BJ (cell line): ENCODE measurements around the gene C3. TPM values are rescaled to one million over a fixed set of nuclear protein-coding genes. Genes with fewer than 3 reads are reported as not detected.

Experiments
- CTCF ChIA-PET: fragments of 350-600 bp; formaldehyde crosslinking; extraction: SDS; loops from one replicate; lab custom pipeline; 2021; ENCODE audit warnings: antibody characterized with exemption, inconsistent platforms; lab: Yijun Ruan, JAX
- POLR2A ChIA-PET: fragments of 300-600 bp; sonication (Branson Sonifier 250); formaldehyde crosslinking; extraction: SDS; loops from one replicate; lab custom pipeline; 2021; ENCODE audit warnings: antibody characterized with exemption; lab: Charles Lee
- DNase-seq: peaks from one replicate; pipeline ENCODE4 v3.0.0-alpha.2; 2011; ENCODE audit warnings: low read depth
- H3K27me3 ChIP-seq: 2 replicates; pipeline ENCODE4 v1.6.0; 2011; ENCODE audit warnings: low read length; ENCODE audit not compliant: control insufficient read depth, insufficient read depth
- H3K36me3 ChIP-seq: 2 replicates; pipeline ENCODE4 v1.5.1; 2011; ENCODE audit warnings: low read length; ENCODE audit not compliant: control insufficient read depth, insufficient read depth
- H3K4me3 ChIP-seq: 2 replicates; pipeline ENCODE4 v1.5.1; 2011; ENCODE audit warnings: low read depth, mild to moderate bottlenecking, control low read depth, low read length
- polyA plus RNA-seq: library from polyadenylated mRNA; depleted of rRNA; stranded (reverse); fragments of >200 nt; gene quantifications from 2 replicates; pipeline ENCODE4 v1.2.3, GENCODE V29; 2011
- TF ChIP-seq, protein P1 (sequence below): IDR thresholded peaks from 2 replicates; pipeline ENCODE4 v1.5.1; 2011; ENCODE audit warnings: low read depth, mild to moderate bottlenecking, control low read depth, inconsistent platforms, low read length, moderate library complexity; ENCODE audit not compliant: insufficient read depth

The C3 gene
- polyA plus RNA-seq, 1 experiment, result 14.7 TPM

DNA sequence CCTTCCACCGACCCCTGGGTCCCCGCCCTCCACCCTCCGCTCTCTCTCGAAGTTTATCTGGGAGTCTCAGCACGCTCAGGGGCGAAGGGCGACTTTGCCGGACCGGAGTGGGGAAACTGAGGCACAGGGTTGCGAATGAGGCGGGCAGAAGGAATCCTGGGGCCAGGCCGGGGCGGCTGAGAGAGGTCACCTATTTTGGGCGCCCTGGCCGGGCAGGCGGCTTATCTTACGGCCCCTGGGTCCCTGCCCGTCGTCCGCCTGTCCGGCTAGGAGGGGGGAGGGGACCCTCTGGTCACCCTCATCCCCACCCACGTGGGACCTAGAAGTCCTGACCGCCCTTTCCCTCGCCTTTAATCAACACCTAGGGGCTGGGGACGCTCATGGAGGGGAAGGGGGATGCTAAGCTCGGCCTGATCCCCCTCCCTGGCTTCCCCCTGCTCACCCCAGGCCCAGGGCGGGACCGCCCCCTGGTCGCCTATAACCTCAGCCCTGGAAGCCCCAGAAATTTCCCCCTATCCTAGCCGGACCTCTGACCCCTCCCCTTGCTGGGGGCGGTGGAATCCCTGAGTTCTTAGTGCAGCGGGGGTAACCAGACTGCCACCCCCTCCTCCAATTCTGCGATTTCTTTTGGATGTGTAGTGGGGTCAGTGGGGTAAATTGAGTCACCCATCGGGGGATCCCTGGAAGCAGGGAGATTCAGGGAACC is 19.6 kb upstream of the C3 start:
- POLR2A ChIA-PET, result no interaction called here
- TF ChIP-seq, protein P1, sequence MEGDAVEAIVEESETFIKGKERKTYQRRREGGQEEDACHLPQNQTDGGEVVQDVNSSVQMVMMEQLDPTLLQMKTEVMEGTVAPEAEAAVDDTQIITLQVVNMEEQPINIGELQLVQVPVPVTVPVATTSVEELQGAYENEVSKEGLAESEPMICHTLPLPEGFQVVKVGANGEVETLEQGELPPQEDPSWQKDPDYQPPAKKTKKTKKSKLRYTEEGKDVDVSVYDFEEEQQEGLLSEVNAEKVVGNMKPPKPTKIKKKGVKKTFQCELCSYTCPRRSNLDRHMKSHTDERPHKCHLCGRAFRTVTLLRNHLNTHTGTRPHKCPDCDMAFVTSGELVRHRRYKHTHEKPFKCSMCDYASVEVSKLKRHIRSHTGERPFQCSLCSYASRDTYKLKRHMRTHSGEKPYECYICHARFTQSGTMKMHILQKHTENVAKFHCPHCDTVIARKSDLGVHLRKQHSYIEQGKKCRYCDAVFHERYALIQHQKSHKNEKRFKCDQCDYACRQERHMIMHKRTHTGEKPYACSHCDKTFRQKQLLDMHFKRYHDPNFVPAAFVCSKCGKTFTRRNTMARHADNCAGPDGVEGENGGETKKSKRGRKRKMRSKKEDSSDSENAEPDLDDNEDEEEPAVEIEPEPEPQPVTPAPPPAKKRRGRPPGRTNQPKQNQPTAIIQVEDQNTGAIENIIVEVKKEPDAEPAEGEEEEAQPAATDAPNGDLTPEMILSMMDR, result no peak
- CTCF ChIA-PET, result interaction anchor here (6.6 kb wide), 1 partner anchor 123 kb away, joined by 51 read pairs; no protein-coding TSS in a partner anchor
- no peak for DNase-seq
- H3K4me3 ChIP-seq, result peak overlapping the region; percentile 83
- peaks cover 7% of the 10 kb centered on the region for H3K36me3 ChIP-seq
- no peaks in the 10 kb centered on the region for H3K27me3 ChIP-seq

DNA sequence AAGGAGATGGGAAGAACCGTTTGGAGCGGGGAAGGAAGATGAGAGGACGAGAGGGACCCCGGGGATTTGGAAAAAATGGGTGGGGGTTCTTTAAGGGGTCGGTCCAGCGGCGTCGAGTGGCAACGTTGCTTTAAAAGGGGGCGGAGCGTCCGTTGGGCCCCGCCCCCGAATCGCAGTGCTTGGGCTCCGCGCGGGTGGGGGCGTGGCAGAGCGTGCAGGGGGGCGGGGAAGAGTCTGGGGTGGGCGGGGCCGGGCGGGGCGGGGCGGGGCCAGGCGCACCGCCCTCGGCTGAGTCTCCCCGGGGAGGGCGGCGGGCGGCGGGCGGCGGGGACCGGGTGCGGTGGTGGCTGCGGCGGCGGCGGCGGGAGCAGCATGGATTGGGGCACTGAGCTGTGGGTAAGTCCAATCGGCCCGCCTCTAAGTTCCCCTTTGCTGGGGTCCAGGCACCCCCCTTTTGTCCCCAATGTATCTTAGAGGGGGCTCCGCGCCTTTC is 19.0 kb upstream of the C3 start, which contains the start of gene TRIP10:
TRIP10 (plus strand) TSS at position 291 of the 493 bp plus-strand sequence; CDS start at position 373, 82 bp downstream.
- no peaks in the 10 kb centered on the region for H3K27me3 ChIP-seq
- H3K4me3 ChIP-seq, result peak within 1 kb of the TSS; percentile 83
- ChIA-PET CTCF (interaction anchor here (1.4 to 6.6 kb wide), 3 partner anchors 124 to 223 kb away, joined by 3 to 51 read pairs (median 3); no protein-coding TSS in a partner anchor), POLR2A (no interaction called here)
- H3K36me3 ChIP-seq, result peaks cover 5% of the 10 kb centered on the region; the same call in 1 of the 2 replicates
- TF ChIP-seq, protein P1, result no peak
- no peak for DNase-seq

DNA sequence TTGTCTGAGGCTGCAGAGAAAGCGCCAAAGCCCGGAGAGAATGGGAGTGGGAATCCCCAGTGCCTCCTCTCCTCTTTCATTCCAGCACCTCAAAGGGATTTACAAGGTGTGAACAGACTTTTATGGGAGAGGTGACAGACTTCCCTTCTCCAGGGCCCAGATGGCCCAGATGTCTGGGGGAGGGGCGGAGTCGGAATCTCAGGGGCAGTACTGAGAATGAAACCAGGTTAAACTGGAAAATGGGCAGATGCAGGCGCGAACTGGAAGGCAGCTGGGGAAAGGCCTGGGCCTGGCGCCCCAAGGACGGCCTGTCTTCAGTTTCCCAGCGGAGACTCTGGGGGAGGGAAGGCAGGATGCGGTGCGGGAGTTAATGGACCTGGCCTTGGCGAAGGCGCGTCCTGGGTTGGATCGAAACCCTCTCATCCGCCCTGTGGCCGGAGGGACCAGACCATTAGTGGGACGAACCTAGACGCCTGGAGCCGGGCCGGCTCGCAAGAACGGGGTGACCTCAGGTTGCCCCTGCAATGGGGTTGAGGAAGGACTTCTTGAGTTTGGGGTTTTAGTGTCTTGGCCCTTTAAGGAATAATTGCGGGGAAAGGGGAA is 18.4 kb upstream of the C3 start:
- ChIA-PET POLR2A (no interaction called here), CTCF (interaction anchor here (1.0 to 6.6 kb wide), 9 partner anchors 14 to 223 kb away, joined by 3 to 51 read pairs (median 3); no protein-coding TSS in a partner anchor)
- H3K27me3 ChIP-seq, result no peaks in the 10 kb centered on the region
- TF ChIP-seq, protein P1, result no peak
- peaks cover 6% of the 10 kb centered on the region for H3K36me3 ChIP-seq
- H3K4me3 ChIP-seq, result peak overlapping the region; percentile 30
- DNase-seq, result no peak

DNA sequence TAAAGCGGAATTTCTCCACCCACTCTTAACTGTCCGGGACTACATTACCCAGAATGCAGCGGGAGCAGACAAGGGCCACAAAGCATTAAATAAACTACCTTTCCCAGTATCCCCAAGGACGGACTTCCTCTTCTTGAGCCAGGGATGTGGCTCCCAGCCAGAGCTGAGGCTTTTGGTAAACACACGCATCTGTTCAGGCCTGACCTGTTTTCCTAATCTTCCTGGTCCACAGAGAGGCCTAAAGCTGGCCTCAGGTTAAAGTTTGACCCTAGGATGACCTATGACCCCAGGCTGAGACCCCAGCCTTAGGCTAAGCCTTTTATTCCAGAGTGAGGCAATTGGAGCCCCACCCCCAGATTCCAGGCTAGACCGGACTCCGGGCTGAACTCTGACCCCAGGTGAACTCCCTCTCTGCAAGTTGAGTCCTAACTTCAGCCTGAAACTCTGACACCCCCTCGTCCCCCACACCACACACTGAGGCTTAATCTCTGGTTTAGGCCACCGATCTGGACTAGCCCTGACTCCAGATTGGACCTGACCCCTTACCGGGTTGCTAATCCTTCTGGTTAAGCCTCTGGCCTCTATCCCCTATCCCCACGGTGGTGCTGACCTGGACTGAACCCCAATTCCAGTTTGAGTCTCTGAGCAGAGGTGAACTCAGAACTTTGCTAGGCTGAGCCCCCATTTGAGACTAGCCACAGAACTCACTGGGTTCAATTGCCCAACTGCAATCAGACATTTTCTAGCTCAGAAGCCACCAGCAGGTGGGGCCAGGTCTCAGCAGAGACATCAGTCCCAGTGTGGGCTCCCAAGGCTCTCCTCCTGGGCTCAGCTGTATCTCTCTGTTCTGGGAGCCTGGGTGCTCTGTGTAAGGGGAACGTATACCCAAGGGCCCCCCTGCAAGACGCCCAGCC is 17.7 kb upstream of the C3 start:
- POLR2A ChIA-PET, result interaction anchor here (0.6 kb wide), 1 partner anchor 1182 kb away, joined by 5 read pairs; the partner anchor contains the start of gene SNAPC2
- TF ChIP-seq, protein P1, result peak; percentile 79
- CTCF ChIA-PET, result interaction anchor here (0.6 to 6.6 kb wide), 14 partner anchors 9 to 222 kb away, joined by 3 to 51 read pairs (median 3); partner anchors contain the start of gene C3
- Histone ChIP-seq H3K27me3 (no peaks in the 10 kb centered on the region), H3K4me3 (no peak overlapping the region), H3K36me3 (peaks cover 5% of the 10 kb centered on the region)
- DNase-seq, result no peak
